IPS DF 6.9 (cell line): ENCODE results near the gene CREB3.

Experiments used
- DNase-seq: peaks from one replicate; pipeline ENCODE4 v3.0.0-alpha.2; 2013; ENCODE audit warnings: low read depth, low spot score
- H3K27ac ChIP-seq: one replicate; pipeline ENCODE4 v1.5.1; 2013; ENCODE audit warnings: low read length, control low read depth
- H3K27me3 ChIP-seq: 2 replicates; pipeline ENCODE4 v1.6.1; 2013; ENCODE audit warnings: mild to moderate bottlenecking, low read length; ENCODE audit not compliant: control insufficient read depth, insufficient read depth
- H3K36me3 ChIP-seq: 2 replicates; pipeline ENCODE4 v1.6.1; 2013; ENCODE audit warnings: low read length; ENCODE audit not compliant: control insufficient read depth, insufficient read depth
- H3K4me1 ChIP-seq: 2 replicates; pipeline ENCODE4 v1.6.1; 2013; ENCODE audit warnings: low read length; ENCODE audit not compliant: control insufficient read depth, insufficient read depth
- H3K4me3 ChIP-seq: 2 replicates; pipeline ENCODE4 v1.5.1; 2013; ENCODE audit warnings: mild to moderate bottlenecking, low read length
- H3K9me3 ChIP-seq: 2 replicates; pipeline ENCODE4 v1.6.1; 2013; ENCODE audit warnings: low read length, inconsistent platforms; ENCODE audit not compliant: control insufficient read depth, insufficient read depth
- WGBS: extraction: QIAGEN DNeasy Blood & Tissue Kit; methylation state at CpG from one replicate; pipeline ENCODE4 v1.1.7; 2013; ENCODE audit warnings: mixed read lengths, missing lambda C conversion rate; ENCODE audit not compliant: insufficient read length, insufficient coverage; 5-methylcytosine and 5-hydroxymethylcytosine counted together

Gene CREB3

GRCh38 chr9:35732185-35732799, at the start of gene CREB3, which contains the start of gene TLN1:
CREB3 (plus strand) TSS chr9:35732666; CDS start chr9:35732773, 107 bp downstream.
TLN1 (minus strand) TSS chr9:35732195; CDS start chr9:35725694, 6,501 bp downstream.
- WGBS = no CpG with 5 or more reads among the region's 49 CpGs

GRCh38 chr9:35683323-35683722, 49.1 kb upstream of the CREB3 start:
- H3K27ac ChIP-seq = no peak overlapping the region
- no peak overlapping the region for H3K4me3 ChIP-seq
- DNase-seq = no peak
- no peaks in the 10 kb centered on the region for H3K27me3 ChIP-seq
- peaks cover 1% of the 10 kb centered on the region for H3K4me1 ChIP-seq
- H3K36me3 ChIP-seq = peaks cover 43% of the 10 kb centered on the region
- WGBS = no CpG with 5 or more reads among the region's 2 CpGs
- no peaks in the 10 kb centered on the region for H3K9me3 ChIP-seq

More at GRCh38 chr9:35732185-35732799, at the start of gene CREB3, which contains the start of gene TLN1:
- peaks cover 5% of the 10 kb centered on the region for H3K36me3 ChIP-seq
- H3K27me3 ChIP-seq = no peaks in the 10 kb centered on the region
- no peak within 1 kb of the TSS for H3K27ac ChIP-seq
- H3K4me1 ChIP-seq = peaks cover 12% of the 10 kb centered on the region
- H3K4me3 ChIP-seq = peak within 1 kb of the TSS; percentile 62
- no peak for DNase-seq
- H3K9me3 ChIP-seq = no peaks in the 10 kb centered on the region

- Histone ChIP-seq H3K4me3 (no peak overlapping the region), H3K4me1 (peaks cover 1% of the 10 kb centered on the region), H3K9me3 (no peaks in the 10 kb centered on the region), H3K36me3 (peaks cover 43% of the 10 kb centered on the region), H3K27me3 (no peaks in the 10 kb centered on the region), H3K27ac (no peak overlapping the region)
- WGBS = no CpG with 5 or more reads among the region's 10 CpGs
- no peak for DNase-seq
These were observed 47.5 kb upstream of the CREB3 start for GRCh38 chr9:35684921-35685320.

- Histone ChIP-seq H3K9me3 (no peaks in the 10 kb centered on the region), H3K27me3 (no peaks in the 10 kb centered on the region), H3K4me1 (peaks cover under 1% of the 10 kb centered on the region), H3K36me3 (peaks cover 43% of the 10 kb centered on the region), H3K27ac (no peak overlapping the region), H3K4me3 (no peak overlapping the region)
- no CpG with 5 or more reads among the region's 13 CpGs for WGBS
- no peak for DNase-seq
These were observed 47.0 kb upstream of the CREB3 start for GRCh38 chr9:35685506-35685905.

GRCh38 chr9:35686222-35687203, 46.0 kb upstream of the CREB3 start:
- H3K9me3 ChIP-seq = no peaks in the 10 kb centered on the region
- no peak for DNase-seq
- H3K27me3 ChIP-seq = no peaks in the 10 kb centered on the region
- peaks cover 2% of the 10 kb centered on the region; the same call in 1 of the 2 replicates for H3K4me1 ChIP-seq
- no CpG with 5 or more reads among the region's 11 CpGs for WGBS
- H3K4me3 ChIP-seq = no peak overlapping the region
- H3K27ac ChIP-seq = no peak overlapping the region
- peaks cover 43% of the 10 kb centered on the region for H3K36me3 ChIP-seq

- DNase-seq = no peak
- H3K27ac ChIP-seq = no peak overlapping the region
- no CpG with 5 or more reads among the region's 2 CpGs for WGBS
- peaks cover 2% of the 10 kb centered on the region; the same call in 1 of the 2 replicates for H3K4me1 ChIP-seq
- no peaks in the 10 kb centered on the region for H3K27me3 ChIP-seq
- peaks cover 41% of the 10 kb centered on the region for H3K36me3 ChIP-seq
- no peaks in the 10 kb centered on the region for H3K9me3 ChIP-seq
- H3K4me3 ChIP-seq = no peak overlapping the region
These were observed 45.2 kb upstream of the CREB3 start for GRCh38 chr9:35687306-35687705.

- H3K36me3 ChIP-seq = peaks cover 33% of the 10 kb centered on the region
- no CpG with 5 or more reads among the region's 2 CpGs for WGBS
- H3K9me3 ChIP-seq = no peaks in the 10 kb centered on the region
- no peak overlapping the region for H3K27ac ChIP-seq
- peaks cover 2% of the 10 kb centered on the region; the same call in 1 of the 2 replicates for H3K4me1 ChIP-seq
- no peak for DNase-seq
- no peak overlapping the region for H3K4me3 ChIP-seq
- no peaks in the 10 kb centered on the region for H3K27me3 ChIP-seq
These were observed 44.4 kb upstream of the CREB3 start for GRCh38 chr9:35687972-35688557.

- Histone ChIP-seq H3K4me3 (peak overlapping the region; percentile 61; the same call in 1 of the 2 replicates), H3K27ac (no peak overlapping the region)
These were observed 43.6 kb upstream of the CREB3 start for GRCh38 chr9:35688558-35689541.

GRCh38 chr9:35689542-35690293, 42.7 kb upstream of the CREB3 start, which contains the start of gene TPM2:
TPM2 (minus strand) TSS chr9:35689925; CDS start chr9:35689817, 108 bp downstream.
- no peak for DNase-seq
- Histone ChIP-seq H3K9me3 (no peaks in the 10 kb centered on the region), H3K4me3 (peak within 1 kb of the TSS; percentile 61), H3K27me3 (no peaks in the 10 kb centered on the region), H3K27ac (no peak within 1 kb of the TSS), H3K4me1 (peaks cover 2% of the 10 kb centered on the region; the same call in 1 of the 2 replicates), H3K36me3 (peaks cover 19% of the 10 kb centered on the region)
- no CpG with 5 or more reads among the region's 61 CpGs for WGBS

More at GRCh38 chr9:35688558-35689541, 43.6 kb upstream of the CREB3 start:
- Histone ChIP-seq H3K4me1 (peaks cover 2% of the 10 kb centered on the region; the same call in 1 of the 2 replicates), H3K9me3 (no peaks in the 10 kb centered on the region), H3K27me3 (no peaks in the 10 kb centered on the region), H3K36me3 (peaks cover 26% of the 10 kb centered on the region)
- DNase-seq = no peak
- no CpG with 5 or more reads among the region's 12 CpGs for WGBS
